ENCODE data around the gene GRIA3. TPM values are rescaled to one million over a fixed set of nuclear protein-coding genes. Genes with fewer than 3 reads are reported as not detected.
"Not testable (repeated sequence)": the region's sequence is repeated elsewhere in the genome, so short reads cannot be mapped to it uniquely, and the experiment has no call there.

The GRIA3 gene
- total RNA-seq, 1 experiment from 2014 or later = 0.06 TPM

DNA sequence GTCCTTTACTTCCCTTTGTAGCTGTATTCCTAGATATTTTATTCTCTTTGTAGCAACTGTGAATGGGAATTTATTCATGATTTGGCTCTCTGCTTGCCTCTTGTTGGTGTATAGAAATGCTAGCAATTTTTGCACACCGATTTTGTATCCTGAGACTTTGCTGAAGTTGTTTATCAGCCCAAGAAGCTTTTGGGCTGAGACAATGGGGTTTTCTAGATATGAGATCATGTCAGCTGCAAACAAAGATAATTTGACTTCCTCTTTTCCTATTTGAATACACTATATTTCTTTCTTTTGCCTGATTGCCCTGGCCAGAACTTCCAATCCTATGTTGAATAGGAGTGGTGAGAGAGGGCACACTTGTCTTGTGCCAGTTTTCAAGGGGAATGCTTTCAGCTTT is 346.6 kb downstream of the GRIA3 start:
- DNase-seq (ENCODE audit: low spot score) = not testable (repeated sequence)
